Uterus (tissue), 4 donors: Measurements from ENCODE around the gene SNRPD3. TPM values are rescaled to one million over a fixed set of nuclear protein-coding genes. Genes with fewer than 3 reads are reported as not detected.
A peak's percentile ranks its signal among the peaks of the same experiment; 100 is the strongest.

Experiments
- DNase-seq, 2 donors: peaks; one replicate each; pipeline ENCODE4 v3.0.0-alpha.2; 2019 to 2020
- H3K27ac ChIP-seq, 2 donors: fragments of 200-600 bp; sonication (generic); 1 replicate in 1 of 2; 2 replicates in 1 of 2; pipeline ENCODE4 v1.5.1; 2016 to 2018
- H3K27me3 ChIP-seq, 2 donors: fragments of 200-600 bp; sonication (generic); one replicate each; pipeline ENCODE4 v1.5.1; 2018 to 2019; ENCODE audit warnings: control low read depth in 1 of 2
- H3K36me3 ChIP-seq, 2 donors: fragments of 200-600 bp; sonication (generic); one replicate each; pipeline ENCODE4 v1.5.1; 2019; ENCODE audit warnings: control low read depth in 1 of 2
- H3K4me1 ChIP-seq, 2 donors: fragments of 200-600 bp; sonication (generic); one replicate each; pipeline ENCODE4 v1.5.1; 2018 to 2019; ENCODE audit warnings: control low read depth in 1 of 2
- H3K4me3 ChIP-seq, 2 donors: fragments of 200-600 bp; sonication (generic); 1 replicate in 1 of 2; 2 replicates in 1 of 2; pipeline ENCODE4 v1.5.1; 2018 to 2019; ENCODE audit warnings: mild to moderate bottlenecking in 1 of 2
- H3K9me3 ChIP-seq, 2 donors: fragments of 200-600 bp; sonication (generic); one replicate each; pipeline ENCODE4 v1.5.1; 2019; ENCODE audit warnings: control low read depth in 1 of 2
- CTCF ChIP-seq, 4 experiments: fragments of 200-600 bp in 2 of 4; fragments of 450-650 bp in 2 of 4; sonication (generic) in 2 of 4; IDR thresholded peaks; one replicate each; pipeline ENCODE4 v1.5.1; 2016 to 2019; ENCODE audit warnings: antibody characterized with exemption in 4 of 4, mild to moderate bottlenecking in 2 of 4, moderate library complexity in 1 of 4
- POLR2A ChIP-seq, 2 donors: fragments of 450-650 bp; IDR thresholded peaks; one replicate each; pipeline ENCODE4 v1.6.1; 2016; ENCODE audit warnings: antibody characterized with exemption in 2 of 2, mild to moderate bottlenecking in 1 of 2, moderate library complexity in 1 of 2
- intact Hi-C: fragments of 100-400 bp; cut with DNase I; formaldehyde crosslinking; loops from one replicate; pipeline ENCODE4 v1.15.1; 2023; ENCODE audit warnings: low total_unique reads
- total RNA-seq, 4 donors: library from RNA; depleted of rRNA in 3 of 4; stranded (reverse); fragments of >200 nt in 3 of 4; gene quantifications; one replicate each; pipeline versions ENCODE4 v1.1.0 to v1.2.4, GENCODE V29; 2014 to 2023
- donor health status: DM: yes; HTN: yes; CAD: no.

SNRPD3 gene
- total RNA-seq, 4 donors from 2014 or later = 42.6 to 189 (median 85.1) TPM

- Histone ChIP-seq H3K27me3 (no peaks in the 10 kb centered on the region), H3K4me1 (peaks cover 5 to 14% of the 10 kb centered on the region in 2 donors), H3K27ac (peak overlapping the region; percentile 82 to 99), H3K36me3 (no peaks in the 10 kb centered on the region), H3K4me3 (peak overlapping the region; percentile 83 to 88), H3K9me3 (no peaks in the 10 kb centered on the region)
- intact Hi-C loops = no loop called here
- DNase-seq = peak in 1 of 2 donors; percentile 20
- TF ChIP-seq CTCF (IDR thresholded peaks at IDR 0.05) (no peak), POLR2A (IDR thresholded peaks at IDR 0.05) (no peak)
These were observed 2.0 kb upstream of the SNRPD3 start for GRCh38 chr22:24553597-24554312.

GRCh38 chr22:24554313-24555164 is 1.3 kb upstream of the SNRPD3 start, which contains the start of gene GUCD1:
TSS of gene GUCD1 (minus strand) at chr22:24555138. CDS start at chr22:24554991, 147 bp downstream.
- Histone ChIP-seq H3K27me3 (no peaks in the 10 kb centered on the region), H3K27ac (peak within 1 kb of the TSS; percentile 98 to 99), H3K4me3 (peak within 1 kb of the TSS; percentile 83 to 88), H3K36me3 (no peaks in the 10 kb centered on the region), H3K9me3 (no peaks in the 10 kb centered on the region), H3K4me1 (peaks cover 5 to 14% of the 10 kb centered on the region in 2 donors)
- peak; percentile 48 to 82 for TF ChIP-seq POLR2A (IDR thresholded peaks at IDR 0.05)
- TF ChIP-seq CTCF (IDR thresholded peaks at IDR 0.05) = no peak
- DNase-seq = no peak
- intact Hi-C loops = no loop called here

GRCh38 chr22:24559471-24559870 is 3.7 kb downstream of the SNRPD3 start:
- peaks cover 5 to 17% of the 10 kb centered on the region in 2 donors for H3K4me1 ChIP-seq
- no peak for DNase-seq

GRCh38 chr22:24563246-24563645 is 7.4 kb downstream of the SNRPD3 start:
- no peaks in the 10 kb centered on the region for H3K36me3 ChIP-seq

More at GRCh38 chr22:24559471-24559870, 3.7 kb downstream of the SNRPD3 start:
- Histone ChIP-seq H3K36me3 (no peaks in the 10 kb centered on the region), H3K4me3 (no peak overlapping the region), H3K27ac (no peak overlapping the region), H3K9me3 (no peaks in the 10 kb centered on the region), H3K27me3 (no peaks in the 10 kb centered on the region)
- no peak for TF ChIP-seq POLR2A (IDR thresholded peaks at IDR 0.05)
- no peak for TF ChIP-seq CTCF (IDR thresholded peaks at IDR 0.05)
- intact Hi-C loops = no loop called here

More at GRCh38 chr22:24563246-24563645, 7.4 kb downstream of the SNRPD3 start:
- intact Hi-C loops = no loop called here
- no peak for TF ChIP-seq POLR2A (IDR thresholded peaks at IDR 0.05)
- no peak for TF ChIP-seq CTCF (IDR thresholded peaks at IDR 0.05)
- Histone ChIP-seq H3K9me3 (no peaks in the 10 kb centered on the region), H3K4me1 (peaks cover 0 to 9% of the 10 kb centered on the region in 2 donors), H3K27me3 (no peaks in the 10 kb centered on the region), H3K4me3 (no peak overlapping the region), H3K27ac (no peak overlapping the region)
- no peak for DNase-seq
